Esophagus muscularis mucosa (tissue), 4 donors: ENCODE results near the gene SMCR8.
A peak's percentile ranks its signal among the peaks of the same experiment; 100 is the strongest.

Source experiments
- CTCF ChIP-seq, 3 experiments: fragments of 200-600 bp in 2 of 3; fragments of 450-650 bp in 1 of 3; sonication (generic) in 2 of 3; IDR thresholded peaks; one replicate each; pipeline ENCODE4 v1.5.1; 2017 to 2019; ENCODE audit warnings: antibody characterized with exemption in 3 of 3, mild to moderate bottlenecking in 2 of 3, moderate library complexity in 1 of 3
- EP300 ChIP-seq: sonication (generic); formaldehyde crosslinking; IDR thresholded peaks from one replicate; pipeline ENCODE4 v1.6.1; 2017; ENCODE audit warnings: antibody characterized with exemption
- POLR2AphosphoS5 ChIP-seq, 2 donors: sonication (generic); formaldehyde crosslinking; IDR thresholded peaks; one replicate each; pipeline ENCODE4 v1.6.1; 2017; ENCODE audit warnings: antibody characterized with exemption in 2 of 2

GRCh38 chr17:18270046-18270931 lies 44.8 kb upstream of the SMCR8 start:
- no peak for TF ChIP-seq CTCF (IDR thresholded peaks at IDR 0.05)
- peak in 1 of 2 donors; percentile 8 for TF ChIP-seq POLR2AphosphoS5 (IDR thresholded peaks at IDR 0.05)
- no peak for TF ChIP-seq EP300
